ENCODE measurements around the gene SULT1E1.

DNA sequence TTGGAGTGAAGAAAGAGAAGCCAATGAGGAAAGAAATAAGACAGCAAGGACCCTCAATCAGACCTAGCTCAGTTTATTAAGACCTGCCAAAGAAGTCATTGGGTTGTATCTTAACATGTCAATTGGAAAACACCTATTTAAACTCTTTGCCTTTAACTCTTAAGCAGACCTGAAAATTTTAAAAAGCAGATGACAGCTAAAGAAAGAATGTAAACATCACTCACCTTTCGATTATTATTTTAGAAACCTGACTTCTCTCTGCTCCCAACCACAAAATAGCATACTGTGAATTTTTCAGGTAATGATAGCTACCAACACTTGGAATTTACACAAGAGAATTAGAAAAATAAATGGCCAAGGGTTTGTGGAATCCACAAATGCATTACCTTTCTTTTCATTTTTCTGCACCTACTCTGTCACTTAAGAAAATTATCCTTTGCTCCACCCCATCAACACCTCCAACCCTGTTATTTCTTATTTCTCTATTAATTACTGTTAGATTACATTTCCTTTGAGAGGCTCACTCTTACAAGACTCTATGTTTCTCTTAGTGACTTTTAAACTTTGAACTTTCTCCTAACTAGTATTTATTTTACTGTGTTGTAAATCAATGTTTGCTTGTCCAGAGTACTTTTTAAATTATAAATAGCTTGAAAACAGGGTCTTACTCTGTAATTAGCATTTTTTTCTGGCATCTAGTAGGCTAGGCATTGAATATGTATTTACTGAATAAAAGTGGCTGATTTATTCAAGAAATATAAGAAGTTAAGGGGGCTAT lies 765 bp upstream of the SULT1E1 start:
- TF ChIP-seq, protein P1, sequence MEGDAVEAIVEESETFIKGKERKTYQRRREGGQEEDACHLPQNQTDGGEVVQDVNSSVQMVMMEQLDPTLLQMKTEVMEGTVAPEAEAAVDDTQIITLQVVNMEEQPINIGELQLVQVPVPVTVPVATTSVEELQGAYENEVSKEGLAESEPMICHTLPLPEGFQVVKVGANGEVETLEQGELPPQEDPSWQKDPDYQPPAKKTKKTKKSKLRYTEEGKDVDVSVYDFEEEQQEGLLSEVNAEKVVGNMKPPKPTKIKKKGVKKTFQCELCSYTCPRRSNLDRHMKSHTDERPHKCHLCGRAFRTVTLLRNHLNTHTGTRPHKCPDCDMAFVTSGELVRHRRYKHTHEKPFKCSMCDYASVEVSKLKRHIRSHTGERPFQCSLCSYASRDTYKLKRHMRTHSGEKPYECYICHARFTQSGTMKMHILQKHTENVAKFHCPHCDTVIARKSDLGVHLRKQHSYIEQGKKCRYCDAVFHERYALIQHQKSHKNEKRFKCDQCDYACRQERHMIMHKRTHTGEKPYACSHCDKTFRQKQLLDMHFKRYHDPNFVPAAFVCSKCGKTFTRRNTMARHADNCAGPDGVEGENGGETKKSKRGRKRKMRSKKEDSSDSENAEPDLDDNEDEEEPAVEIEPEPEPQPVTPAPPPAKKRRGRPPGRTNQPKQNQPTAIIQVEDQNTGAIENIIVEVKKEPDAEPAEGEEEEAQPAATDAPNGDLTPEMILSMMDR (IDR thresholded peaks at IDR 0.05): no peak
- no peak for TF ChIP-seq POLR2AphosphoS5 (IDR thresholded peaks at IDR 0.05)
- no peak for TF ChIP-seq POLR2A (IDR thresholded peaks at IDR 0.05; ENCODE audit: low read depth)
- no peak for TF ChIP-seq EP300 (IDR thresholded peaks at IDR 0.05)
